ENCODE data around the gene FGFR3.

GRCh38 chr4:1783970-1784369 lies 9.1 kb upstream of the FGFR3 start:
- TF ChIP-seq POLR2A (IDR thresholded peaks at IDR 0.05; ENCODE audit: low read depth) (no peak), CTCF (IDR thresholded peaks at IDR 0.05) (no peak)

Data from esophagus muscularis mucosa (tissue), 3 donors.